Measurements from ENCODE around the gene CTNNBL1. TPM values are rescaled to one million over a fixed set of nuclear protein-coding genes. Genes with fewer than 3 reads are reported as not detected.

The CTNNBL1 gene
- total and polyA plus RNA-seq, 2 of the 4 experiments (the other 2 are of a cell fraction), result 29.9 to 34.1 TPM

- Histone ChIP-seq H3K23ac (ENCODE audit: low read depth, low read length) (no peak overlapping the region), H3K27ac (ENCODE audit: insufficient read depth, low read length) (no peak overlapping the region), H2AK5ac (ENCODE audit: low read depth, low read length) (no peak overlapping the region), H3K9ac (ENCODE audit: low read depth, low read length) (no peak overlapping the region), H3K56ac (ENCODE audit: extremely low read depth, insufficient read depth, low read length) (no peak overlapping the region), H3K18ac (ENCODE audit: low read depth, low read length) (no peak overlapping the region), H2AFZ (replicated peaks; ENCODE audit: low read length, poor library complexity) (no peak overlapping the region), H3K4me1 (ENCODE audit: control insufficient read depth, insufficient read depth, low read length) (no peaks in the 10 kb centered on the region), H2BK120ac (ENCODE audit: low read depth, low read length) (no peak overlapping the region), H4K20me1 (ENCODE audit: insufficient read depth, low read length) (peaks cover 11% of the 10 kb centered on the region), H3K14ac (replicated peaks; ENCODE audit: low read depth, low read length) (no peak overlapping the region), H3K27me3 (ENCODE audit: control insufficient read depth, insufficient read depth, low read length) (peaks cover 55% of the 10 kb centered on the region), H2BK15ac (ENCODE audit: low read depth, low read length) (no peak overlapping the region), H4K91ac (ENCODE audit: insufficient read depth, low read depth, low read length) (no peak overlapping the region), H2AK9ac (replicated peaks; ENCODE audit: low read depth, low read length, poor library complexity) (no peak overlapping the region), H3K36me3 (ENCODE audit: control insufficient read depth, insufficient read depth, low read length) (no peaks in the 10 kb centered on the region), H3K4me2 (ENCODE audit: low read depth, low read length) (no peak overlapping the region), H3K4ac (ENCODE audit: low read depth, low read length) (no peak overlapping the region), H4K5ac (ENCODE audit: low read depth, low read length) (no peak overlapping the region), H3K9me3 (ENCODE audit: control insufficient read depth, insufficient read depth, low read length) (no peaks in the 10 kb centered on the region), H2BK20ac (ENCODE audit: low read depth, low read length) (no peak overlapping the region), H2BK5ac (ENCODE audit: low read depth, low read length, poor library complexity, severe bottlenecking) (no peak overlapping the region), H3K9me1 (ENCODE audit: insufficient read depth, low read length) (no peaks in the 10 kb centered on the region), H4K8ac (ENCODE audit: low read depth in 2 of 2, low read length in 2 of 2) (no peak overlapping the region), H3K79me1 (ENCODE audit: low read depth in 1 of 2, low read length in 2 of 2) (no peaks in the 10 kb centered on the region), H3K4me3 (ENCODE audit: insufficient read depth, low read depth, low read length) (no peak overlapping the region)
- BruUV-seq (replicated peaks), result no TSS peak
- WGBS, 2 experiments (ENCODE audit: extremely low coverage in 2 of 2, insufficient read length in 1 of 2), result 13% methylated on average over 2 of the region's 10 CpGs; no CpG with 5 or more reads in 1 of the 2 experiments
- dilution Hi-C loops (cut with HindIII; ENCODE audit: low sequenced_read_pairs, unreplicated experiment) (no loop called here), in situ Hi-C loops (cut with MboI; ENCODE audit: low sequenced_read_pairs) (no loop called here), intact Hi-C loops (cut with micrococcal nuclease) (no loop called here)
- ATAC-seq (ENCODE audit: low read depth) (no peak), DNase-seq (peak; percentile 3)
- ChIA-PET POLR2A (ENCODE audit: unreplicated experiment) (no interaction called here), CTCF (interaction anchor here (0.6 kb wide), 1 partner anchor 103 kb away, joined by 3 read pairs; no protein-coding TSS in a partner anchor)
- TF ChIP-seq MXI1 (IDR thresholded peaks at IDR 0.05; ENCODE audit: borderline replicate concordance, low read depth, low read length), result no peak
- no peak for TF ChIP-seq CHD1 (IDR thresholded peaks at IDR 0.05; ENCODE audit: low read depth, low read length)
- TF ChIP-seq RFX5 (IDR thresholded peaks at IDR 0.05; ENCODE audit: low read depth, low read length), result no peak
- TF ChIP-seq CTCF (conservative IDR thresholded peaks at IDR 0.05; ENCODE audit: low read depth, low read length), result no peak
- no peak for TF ChIP-seq CEBPB (IDR thresholded peaks at IDR 0.05; ENCODE audit: low read depth, low read length)
- TF ChIP-seq RCOR1 (IDR thresholded peaks at IDR 0.05; ENCODE audit: insufficient replicate concordance, low read length), result no peak
- no peak for TF ChIP-seq SMC3 (IDR thresholded peaks at IDR 0.05; ENCODE audit: low read depth, low read length)
- TF ChIP-seq BHLHE40 (IDR thresholded peaks at IDR 0.05; ENCODE audit: low read depth, low read length), result no peak
- no peak for TF ChIP-seq USF2 (IDR thresholded peaks at IDR 0.05; ENCODE audit: low read depth, low read length)
- no peak for TF ChIP-seq MAFK (IDR thresholded peaks at IDR 0.05; ENCODE audit: low read depth, low read length)
- TF ChIP-seq, protein P1, sequence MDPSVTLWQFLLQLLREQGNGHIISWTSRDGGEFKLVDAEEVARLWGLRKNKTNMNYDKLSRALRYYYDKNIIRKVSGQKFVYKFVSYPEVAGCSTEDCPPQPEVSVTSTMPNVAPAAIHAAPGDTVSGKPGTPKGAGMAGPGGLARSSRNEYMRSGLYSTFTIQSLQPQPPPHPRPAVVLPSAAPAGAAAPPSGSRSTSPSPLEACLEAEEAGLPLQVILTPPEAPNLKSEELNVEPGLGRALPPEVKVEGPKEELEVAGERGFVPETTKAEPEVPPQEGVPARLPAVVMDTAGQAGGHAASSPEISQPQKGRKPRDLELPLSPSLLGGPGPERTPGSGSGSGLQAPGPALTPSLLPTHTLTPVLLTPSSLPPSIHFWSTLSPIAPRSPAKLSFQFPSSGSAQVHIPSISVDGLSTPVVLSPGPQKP (IDR thresholded peaks at IDR 0.05; ENCODE audit: borderline replicate concordance, low read depth, low read length), result no peak
- no peak for TF ChIP-seq RAD21 (IDR thresholded peaks at IDR 0.05; ENCODE audit: low read length)
- TF ChIP-seq MAZ (IDR thresholded peaks at IDR 0.05; ENCODE audit: borderline replicate concordance, low read depth, low read length), result no peak
- no peak for TF ChIP-seq POLR2A (IDR thresholded peaks at IDR 0.05; ENCODE audit: low read depth, low read length)
- TF ChIP-seq NFE2L2 (IDR thresholded peaks at IDR 0.05; ENCODE audit: low read depth, low read length), result no peak
Observed at GRCh38 chr20:37898233-37899104, 204.6 kb downstream of the CTNNBL1 start.
